CD14-positive monocyte (primary cell): Measurements from ENCODE around the gene CXorf66. TPM values are rescaled to one million over a fixed set of nuclear protein-coding genes. Genes with fewer than 3 reads are reported as not detected.

ENCODE experiments used
- DNase-seq, 3 donors: peaks; one replicate each; pipeline ENCODE4 v3.0.0-alpha.2; 2011 to 2022
- H2AFZ ChIP-seq: 2 replicates; pipeline ENCODE4 v1.6.0; 2012; ENCODE audit warnings: mild to moderate bottlenecking, low read depth, low read length, inconsistent platforms; ENCODE audit not compliant: insufficient read depth, poor library complexity, severe bottlenecking
- H3K27ac ChIP-seq, 2 donors: 1 replicate in 1 of 2; 2 replicates in 1 of 2; pipeline ENCODE4 v1.5.1; 2012 to 2013; ENCODE audit warnings: low read length in 2 of 2, control low read depth in 1 of 2, inconsistent platforms in 1 of 2, low read depth in 1 of 2, mild to moderate bottlenecking in 1 of 2
- H3K27me3 ChIP-seq, 2 donors: one replicate each; pipeline versions ENCODE4 v1.6.0 to v1.6.1; 2011 to 2013; ENCODE audit warnings: low read length in 2 of 2; ENCODE audit not compliant: control insufficient read depth in 2 of 2, insufficient read depth in 2 of 2
- H3K36me3 ChIP-seq, 2 donors: replicated peaks in 1 of 2; 1 replicate in 1 of 2; 2 replicates in 1 of 2; pipeline versions ENCODE4 v1.5.1 to v1.6.1; 2012 to 2013; ENCODE audit warnings: low read length in 2 of 2, control low read depth in 1 of 2, inconsistent platforms in 1 of 2, mild to moderate bottlenecking in 1 of 2; ENCODE audit not compliant: insufficient read depth in 2 of 2, control insufficient read depth in 1 of 2
- H3K4me1 ChIP-seq, 2 donors: 1 replicate in 1 of 2; 2 replicates in 1 of 2; pipeline versions ENCODE4 v1.5.1 to v1.6.1; 2012 to 2013; ENCODE audit warnings: low read length in 2 of 2, control low read depth in 1 of 2, inconsistent platforms in 1 of 2, mild to moderate bottlenecking in 1 of 2, moderate library complexity in 1 of 2; ENCODE audit not compliant: insufficient read depth in 2 of 2, control insufficient read depth in 1 of 2
- H3K4me2 ChIP-seq: replicated peaks from 2 replicates; pipeline ENCODE3; 2012; ENCODE audit warnings: low read length, moderate library complexity, mild to moderate bottlenecking; ENCODE audit not compliant: poor library complexity, severe bottlenecking; ENCODE audit errors: extremely low read depth
- H3K4me3 ChIP-seq, 3 experiments: fragments of 200-600 bp in 1 of 3; sonication (generic) in 1 of 3; replicated peaks in 1 of 3; 1 replicate in 2 of 3; 2 replicates in 1 of 3; pipeline ENCODE4 v1.5.1; 2011 to 2013; ENCODE audit warnings: low read length in 3 of 3, mild to moderate bottlenecking in 3 of 3, control low read depth in 2 of 3, low read depth in 2 of 3, inconsistent platforms in 1 of 3, moderate library complexity in 1 of 3
- H3K79me2 ChIP-seq: 2 replicates; pipeline ENCODE4 v1.6.0; 2012; ENCODE audit warnings: mild to moderate bottlenecking, control low read depth, inconsistent platforms, low read length, moderate library complexity; ENCODE audit not compliant: insufficient read depth
- H3K9ac ChIP-seq: 2 replicates; pipeline ENCODE4 v1.6.0; 2017; ENCODE audit warnings: low read length, mild to moderate bottlenecking; ENCODE audit not compliant: insufficient read depth, poor library complexity, severe bottlenecking
- H3K9me3 ChIP-seq, 2 donors: replicated peaks in 1 of 2; 1 replicate in 1 of 2; 2 replicates in 1 of 2; pipeline versions ENCODE4 v1.5.1 to v1.6.1; 2012 to 2013; ENCODE audit warnings: low read length in 2 of 2, control low read depth in 1 of 2; ENCODE audit not compliant: control insufficient read depth in 1 of 2, insufficient read depth in 1 of 2
- H4K20me1 ChIP-seq: 2 replicates; pipeline ENCODE4 v1.6.0; 2012; ENCODE audit warnings: mild to moderate bottlenecking, low read length, control low read depth, moderate library complexity; ENCODE audit not compliant: insufficient read depth
- H3K27ac Mint-ChIP-seq, 7 donors: one replicate each; pipeline ENCODE4 v1.8.0; 2020; ENCODE audit warnings: mild to moderate bottlenecking in 7 of 7, mixed read lengths in 7 of 7, moderate library complexity in 6 of 7, inconsistent platforms in 2 of 7
- H3K27me3 Mint-ChIP-seq, 3 donors: one replicate each; pipeline ENCODE4 v1.8.0; 2021 to 2022; ENCODE audit warnings: low read depth in 3 of 3, mild to moderate bottlenecking in 3 of 3, mixed read lengths in 3 of 3, moderate library complexity in 3 of 3, inconsistent platforms in 1 of 3
- H3K36me3 Mint-ChIP-seq, 2 donors: one replicate each; pipeline ENCODE4 v1.8.0; 2020; ENCODE audit warnings: mixed read lengths in 2 of 2, inconsistent platforms in 1 of 2, mild to moderate bottlenecking in 1 of 2
- H3K4me1 Mint-ChIP-seq: one replicate; pipeline ENCODE4 v1.8.0; 2020; ENCODE audit warnings: mild to moderate bottlenecking, mixed read lengths
- H3K4me3 Mint-ChIP-seq, 2 donors: one replicate each; pipeline ENCODE4 v1.8.0; 2020; ENCODE audit warnings: mild to moderate bottlenecking in 2 of 2, mixed read lengths in 2 of 2, moderate library complexity in 1 of 2
- H3K9me3 Mint-ChIP-seq, 7 donors: one replicate each; pipeline ENCODE4 v1.8.0; 2020 to 2022; ENCODE audit warnings: mixed read lengths in 7 of 7, mild to moderate bottlenecking in 6 of 7, moderate library complexity in 6 of 7, inconsistent platforms in 2 of 7
- WGBS: methylation state at CpG from one replicate; pipeline ENCODE4 v1.1.5; 2013; ENCODE audit warnings: missing lambda C conversion rate; ENCODE audit not compliant: insufficient coverage; 5-methylcytosine and 5-hydroxymethylcytosine counted together
- intact Hi-C, 2 donors: fragments of 100-400 bp; cut with micrococcal nuclease; formaldehyde crosslinking; loops; one replicate each; pipeline versions ENCODE4 v1.15.0 to v1.15.1; 2023
- polyA minus RNA-seq: library from RNA; depleted of rRNA, polyadenylated mRNA; stranded (reverse); fragments of >200 nt; gene quantifications from 2 replicates; pipeline ENCODE4 v1.2.3, GENCODE V29; 2012
- polyA plus RNA-seq, 3 donors: library from polyadenylated mRNA; depleted of rRNA in 1 of 3; unstranded in 2 of 3; stranded (reverse) in 1 of 3; fragments of 300-500 nt in 2 of 3; fragments of >200 nt in 1 of 3; fragmentation: Illumina TruSeq in 2 of 3; gene quantifications; 1 replicate in 2 of 3; 2 replicates in 1 of 3; pipeline ENCODE4 v1.2.3, GENCODE V29; 2012 to 2021
- total RNA-seq, 12 experiments: library from RNA in 1 of 12; stranded (reverse) in 1 of 12; fragments of 120-200 nt in 1 of 12; gene quantifications; one replicate each; pipeline ENCODE4 v1.2.4 and lab custom pipeline; 2013 to 2026; ENCODE audit warnings: mixed read lengths in 6 of 12, inconsistent platforms in 1 of 12
- TF ChIP-seq, protein P1 (sequence below): fragments of 200-600 bp; IDR thresholded peaks from one replicate; pipeline ENCODE4 v1.8.0; 2022; ENCODE audit warnings: antibody characterized with exemption, mild to moderate bottlenecking

Gene CXorf66, protein sequence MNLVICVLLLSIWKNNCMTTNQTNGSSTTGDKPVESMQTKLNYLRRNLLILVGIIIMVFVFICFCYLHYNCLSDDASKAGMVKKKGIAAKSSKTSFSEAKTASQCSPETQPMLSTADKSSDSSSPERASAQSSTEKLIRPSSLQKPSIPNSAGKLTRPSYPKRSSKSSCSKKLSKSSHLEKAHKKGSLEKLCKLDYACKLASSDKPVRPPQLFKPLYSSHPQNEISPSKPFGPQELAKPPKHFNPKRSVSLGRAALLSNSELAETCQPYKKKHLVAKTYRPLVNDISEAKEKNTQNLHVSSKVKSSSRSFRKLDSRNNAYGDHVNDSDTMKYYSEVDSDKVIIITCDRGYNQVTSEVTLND
- total RNA-seq (2013), result not detected
- polyA plus RNA-seq, result not detected
- not detected in 2 replicates for polyA minus RNA-seq
- total RNA-seq (lab: John Stamatoyannopoulos, UW), result 0 to 0.58 (median 0) reads per million in 11 experiments

DNA sequence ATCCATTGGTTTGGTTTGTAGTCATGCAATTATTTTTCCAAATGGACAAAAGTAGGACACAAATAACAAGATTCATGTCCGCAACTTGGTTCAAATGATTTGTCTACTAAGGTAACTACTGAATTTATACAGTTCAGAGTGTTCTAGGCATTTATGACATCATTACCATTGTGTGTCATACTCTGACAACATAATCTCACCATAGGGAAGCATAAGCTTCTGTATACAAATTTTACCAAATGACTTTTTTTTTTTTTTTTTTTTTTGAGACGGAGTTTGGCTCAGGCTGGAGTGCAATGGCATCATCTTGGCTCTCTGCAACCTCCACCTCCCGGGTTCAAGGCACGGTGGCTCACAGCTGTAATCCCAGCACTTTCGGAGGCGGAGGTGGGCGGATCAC, at the start of gene CXorf66:
Gene CXorf66 (minus strand): TSS at position 101 of the 400 bp plus-strand sequence. CDS start 25 bp downstream, at position 76.
- H3K4me2 ChIP-seq, result no peak within 1 kb of the TSS
- H3K9me3 ChIP-seq, result no peaks in the 10 kb centered on the region
- H2AFZ ChIP-seq, result no peak within 1 kb of the TSS
- H3K4me1 ChIP-seq, result no peaks in the 10 kb centered on the region
- no peak within 1 kb of the TSS for H3K4me3 Mint-ChIP-seq
- no peaks in the 10 kb centered on the region for H3K79me2 ChIP-seq
- TF ChIP-seq, protein P1, sequence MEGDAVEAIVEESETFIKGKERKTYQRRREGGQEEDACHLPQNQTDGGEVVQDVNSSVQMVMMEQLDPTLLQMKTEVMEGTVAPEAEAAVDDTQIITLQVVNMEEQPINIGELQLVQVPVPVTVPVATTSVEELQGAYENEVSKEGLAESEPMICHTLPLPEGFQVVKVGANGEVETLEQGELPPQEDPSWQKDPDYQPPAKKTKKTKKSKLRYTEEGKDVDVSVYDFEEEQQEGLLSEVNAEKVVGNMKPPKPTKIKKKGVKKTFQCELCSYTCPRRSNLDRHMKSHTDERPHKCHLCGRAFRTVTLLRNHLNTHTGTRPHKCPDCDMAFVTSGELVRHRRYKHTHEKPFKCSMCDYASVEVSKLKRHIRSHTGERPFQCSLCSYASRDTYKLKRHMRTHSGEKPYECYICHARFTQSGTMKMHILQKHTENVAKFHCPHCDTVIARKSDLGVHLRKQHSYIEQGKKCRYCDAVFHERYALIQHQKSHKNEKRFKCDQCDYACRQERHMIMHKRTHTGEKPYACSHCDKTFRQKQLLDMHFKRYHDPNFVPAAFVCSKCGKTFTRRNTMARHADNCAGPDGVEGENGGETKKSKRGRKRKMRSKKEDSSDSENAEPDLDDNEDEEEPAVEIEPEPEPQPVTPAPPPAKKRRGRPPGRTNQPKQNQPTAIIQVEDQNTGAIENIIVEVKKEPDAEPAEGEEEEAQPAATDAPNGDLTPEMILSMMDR, result no peak
- no peak for DNase-seq
- H3K27ac Mint-ChIP-seq, result no peak within 1 kb of the TSS
- 80% methylated on average over 1 of the region's 7 CpGs for WGBS
- H3K4me3 ChIP-seq, result no peak within 1 kb of the TSS
- H3K27me3 ChIP-seq, result no peaks in the 10 kb centered on the region
- intact Hi-C loops, result no loop called here
- H3K36me3 ChIP-seq, result no peaks in the 10 kb centered on the region
- H3K27ac ChIP-seq, result no peak within 1 kb of the TSS
- H3K4me1 Mint-ChIP-seq, result no peaks in the 10 kb centered on the region
- no peaks in the 10 kb centered on the region for H4K20me1 ChIP-seq
- peaks cover 0 to 3% (median 1%) of the 10 kb centered on the region in 7 donors for H3K9me3 Mint-ChIP-seq
- H3K36me3 Mint-ChIP-seq, result no peaks in the 10 kb centered on the region
- peaks cover 0 to 21% (median 14%) of the 10 kb centered on the region in 3 donors for H3K27me3 Mint-ChIP-seq
- no peak within 1 kb of the TSS for H3K9ac ChIP-seq

DNA sequence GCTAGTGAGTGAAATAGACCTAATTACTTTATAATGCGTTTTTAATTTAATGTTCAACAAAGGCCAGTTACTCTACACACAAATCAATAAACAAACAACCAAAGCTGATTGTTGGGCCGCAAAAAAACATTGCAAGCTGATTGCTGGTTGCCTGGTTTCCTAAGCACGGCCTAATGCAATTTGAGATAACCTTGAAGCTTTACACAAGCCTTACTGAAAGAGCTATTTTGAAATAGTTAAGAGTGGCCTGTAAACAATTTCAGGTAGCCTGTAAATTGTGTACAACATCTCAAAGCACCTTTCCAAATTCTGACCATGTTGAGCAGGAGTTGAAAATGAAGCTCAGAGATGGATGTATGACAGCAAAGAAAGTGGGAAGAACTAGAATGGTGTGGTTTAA, 17.5 kb upstream of the CXorf66 start:
- Histone ChIP-seq H3K4me2 (no peak overlapping the region), H3K36me3 (no peaks in the 10 kb centered on the region), H3K9me3 (no peaks in the 10 kb centered on the region), H3K4me3 (no peak overlapping the region), H3K9ac (no peak overlapping the region), H4K20me1 (no peaks in the 10 kb centered on the region), H2AFZ (no peak overlapping the region), H3K4me1 (no peaks in the 10 kb centered on the region), H3K79me2 (no peaks in the 10 kb centered on the region), H3K27me3 (no peaks in the 10 kb centered on the region), H3K27ac (no peak overlapping the region)
- intact Hi-C loops, result no loop called here
- Mint-ChIP-seq H3K36me3 (no peaks in the 10 kb centered on the region), H3K27ac (no peak overlapping the region), H3K4me3 (no peak overlapping the region), H3K9me3 (peaks cover 0 to 4% (median 0%) of the 10 kb centered on the region in 7 donors), H3K27me3 (peaks cover 0 to 5% (median 3%) of the 10 kb centered on the region in 3 donors), H3K4me1 (no peaks in the 10 kb centered on the region)
- WGBS, result no CpG with 5 or more reads among the region's 3 CpGs
- DNase-seq, result no peak
- TF ChIP-seq, protein P1, result no peak
